Heart left ventricle (tissue), 13 donors: ENCODE results near the gene FARP1.

Experiments used
- CTCF ChIP-seq, 12 donors: fragments of 200-600 bp; sonication (generic) in 4 of 12; IDR thresholded peaks; one replicate each; pipeline versions ENCODE4 v1.5.0 to v1.8.0; 2018 to 2022; ENCODE audit warnings: antibody characterized with exemption in 12 of 12, mild to moderate bottlenecking in 5 of 12
- POLR2A ChIP-seq, 2 donors: fragments of 450-650 bp; IDR thresholded peaks; one replicate each; pipeline ENCODE4 v1.6.1; 2017; ENCODE audit warnings: antibody characterized with exemption in 2 of 2, mild to moderate bottlenecking in 2 of 2, moderate library complexity in 2 of 2
- donor health status: ischemic (EF 13 %, LVEDD 7.1; RV severe dilation, severe dysfunction).
- donor health status: DM: no; HTN: yes; CAD: no.
- donor health status: DM: no; HTN: no; CAD: no.
- donor health status: ischemic (EF 25% LVEDD 6.9; RV normal size, moderate dysfunction).
- donor health status: ischemic (EF 25% LVEDD 5.7; RV mildly dilated, moderate dysfunction).
- donor health status: ischemic (EF 35%, LVEDD 5.7; RV mildly dilated, moderate dysfunction).
- donor health status: nonischemic (EF 11% LVEDD 7.7; RV severe dilation, severe dysfunction).
- donor health status: DM: yes; HTN: yes; CAD: no.
- donor health status: PGD.
- donor health status: ischemic (EF 29% LVEDD 5.4; RV normal size, mild dysfunction).
- donor health status: nonischemic (EF 23%, LVEDD 6.1; RV moderate dilation, normal function).

GRCh38 chr13:98123176-98123575 is 19.7 kb upstream of the FARP1 start:
- TF ChIP-seq CTCF (IDR thresholded peaks at IDR 0.05) (no peak), POLR2A (IDR thresholded peaks at IDR 0.05) (no peak)
